SK-N-DZ (cell line): ENCODE results near the gene CHMP2B. TPM values are rescaled to one million over a fixed set of nuclear protein-coding genes. Genes with fewer than 3 reads are reported as not detected.

Experiments
- DNase-seq: peaks from one replicate; pipeline ENCODE4 v3.0.0-alpha.2; 2015; ENCODE audit warnings: low spot score
- polyA plus RNA-seq, 2 experiments: library from polyadenylated mRNA; depleted of rRNA; stranded (reverse); fragments of >200 nt; gene quantifications; 2 replicates each; pipeline ENCODE4 v1.2.3, GENCODE V29; 2014

Gene CHMP2B, protein sequence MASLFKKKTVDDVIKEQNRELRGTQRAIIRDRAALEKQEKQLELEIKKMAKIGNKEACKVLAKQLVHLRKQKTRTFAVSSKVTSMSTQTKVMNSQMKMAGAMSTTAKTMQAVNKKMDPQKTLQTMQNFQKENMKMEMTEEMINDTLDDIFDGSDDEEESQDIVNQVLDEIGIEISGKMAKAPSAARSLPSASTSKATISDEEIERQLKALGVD
- 16.2 and 17.4 TPM in 2 replicates for polyA plus RNA-seq (2014; cell fraction: cytosol; rRNA removed)
- 11.6 and 16.5 TPM in 2 replicates for polyA plus RNA-seq (2014; cell fraction: nucleus; rRNA removed)

GRCh38 chr3:87227104-87227834 lies at the start of gene CHMP2B:
Gene CHMP2B, plus strand, starts transcription at chr3:87227309. Its CDS starts 214 bp downstream, at chr3:87227523.
- peak; percentile 87 for DNase-seq

GRCh38 chr3:87179642-87180041 lies 47.5 kb upstream of the CHMP2B start:
- no peak for DNase-seq

DNA sequence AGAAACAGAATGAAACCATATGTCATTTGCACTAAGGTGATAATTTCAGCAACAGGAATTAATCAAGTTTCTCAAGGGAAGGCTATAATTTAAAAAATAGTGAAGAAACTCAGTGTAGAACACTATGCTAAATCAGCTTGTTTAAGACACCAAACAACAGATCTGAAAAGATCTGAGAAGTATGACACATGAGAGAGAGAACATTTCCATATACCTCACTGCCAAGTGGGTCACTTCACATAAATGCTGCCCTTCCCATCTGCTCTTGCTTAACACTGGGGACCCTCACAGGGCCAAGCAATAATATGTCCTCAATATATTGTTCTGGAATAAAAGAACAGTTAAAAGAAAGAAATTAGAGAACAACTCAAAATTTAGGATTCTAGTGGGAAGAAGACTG lies 45.6 kb upstream of the CHMP2B start:
- DNase-seq: no peak

- DNase-seq: no peak
These were observed 45.1 kb upstream of the CHMP2B start for GRCh38 chr3:87182023-87182422.

- no peak for DNase-seq
These were observed 40.4 kb upstream of the CHMP2B start for GRCh38 chr3:87186608-87187159.

GRCh38 chr3:87191175-87191574 lies 35.9 kb upstream of the CHMP2B start:
- no peak for DNase-seq

DNA sequence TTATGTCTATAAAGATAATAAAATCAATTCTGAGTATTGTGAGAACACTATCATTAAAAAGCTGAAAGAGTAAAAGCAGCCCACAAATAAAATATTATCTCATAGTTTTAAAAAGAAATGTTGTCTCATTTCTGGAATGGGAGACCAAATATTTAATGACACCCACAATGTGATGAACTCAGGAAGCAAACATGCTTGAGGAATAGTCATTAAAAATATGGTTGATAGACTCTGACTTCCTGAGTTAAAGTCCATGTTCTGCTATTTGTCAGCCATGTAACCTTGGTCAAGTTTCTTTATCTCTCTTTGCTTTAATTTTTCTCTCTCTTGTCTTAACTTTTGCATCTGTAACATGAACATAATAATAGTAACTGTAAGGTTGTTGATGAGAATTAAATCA lies 35.5 kb upstream of the CHMP2B start:
- no peak for DNase-seq

GRCh38 chr3:87196879-87197278 lies 30.2 kb upstream of the CHMP2B start:
- no peak for DNase-seq

DNA sequence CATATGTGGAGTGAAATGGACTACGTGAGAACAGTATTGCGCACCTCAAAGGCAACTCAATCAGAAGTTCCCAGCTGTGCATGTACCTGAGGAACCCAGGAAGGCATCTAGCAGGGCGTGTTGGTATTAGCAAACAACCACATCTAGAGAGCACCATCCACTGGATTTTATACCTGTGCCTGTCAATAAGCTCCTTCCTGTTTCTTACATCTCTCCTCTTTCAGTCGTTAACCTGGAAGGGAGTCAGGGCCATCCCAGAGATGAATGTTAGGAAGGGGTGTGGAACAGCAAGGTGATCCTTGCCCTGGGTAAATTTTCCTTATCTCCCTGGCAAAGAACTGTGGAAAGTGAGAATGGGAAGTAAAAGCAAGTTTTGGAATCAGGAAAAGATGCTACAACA lies 29.6 kb upstream of the CHMP2B start:
- DNase-seq: no peak

DNA sequence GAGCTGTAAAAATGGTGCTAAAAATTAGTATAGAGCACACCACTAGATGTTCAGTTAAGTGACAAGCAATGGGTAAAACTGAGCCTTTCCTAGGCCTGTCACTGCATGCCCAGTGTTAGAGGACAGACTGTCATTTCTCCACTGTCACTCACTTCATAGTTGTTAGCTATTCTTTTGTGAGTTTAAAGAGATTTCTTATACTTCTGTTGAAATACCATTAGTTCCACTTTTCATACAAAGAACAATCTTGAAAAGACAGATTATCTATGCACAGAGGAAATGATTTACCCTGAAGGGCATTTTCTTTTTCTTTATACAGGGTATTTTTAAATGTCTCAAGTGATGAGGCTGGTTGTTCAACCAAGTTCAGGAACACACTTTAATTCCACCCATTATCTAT lies 28.3 kb upstream of the CHMP2B start:
- no peak for DNase-seq

DNA sequence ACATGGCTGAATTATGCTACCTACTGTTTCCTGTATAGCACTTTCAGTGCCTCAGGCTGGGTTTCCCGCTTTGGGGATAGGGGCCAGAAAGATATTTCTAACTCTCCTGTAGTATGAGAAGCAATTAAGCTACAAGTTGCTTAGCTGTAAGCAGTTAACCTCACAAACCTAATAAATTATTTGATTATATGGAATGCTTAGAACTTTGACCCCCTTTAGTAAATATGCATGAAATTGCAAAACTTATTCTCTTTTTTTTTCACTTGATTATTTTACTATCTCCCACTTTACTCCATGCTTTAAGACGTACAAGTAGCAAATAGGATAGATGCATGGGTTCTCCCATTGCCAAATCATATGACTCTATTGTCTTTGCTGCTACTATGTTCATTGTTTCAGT lies 27.5 kb upstream of the CHMP2B start:
- DNase-seq: no peak

DNA sequence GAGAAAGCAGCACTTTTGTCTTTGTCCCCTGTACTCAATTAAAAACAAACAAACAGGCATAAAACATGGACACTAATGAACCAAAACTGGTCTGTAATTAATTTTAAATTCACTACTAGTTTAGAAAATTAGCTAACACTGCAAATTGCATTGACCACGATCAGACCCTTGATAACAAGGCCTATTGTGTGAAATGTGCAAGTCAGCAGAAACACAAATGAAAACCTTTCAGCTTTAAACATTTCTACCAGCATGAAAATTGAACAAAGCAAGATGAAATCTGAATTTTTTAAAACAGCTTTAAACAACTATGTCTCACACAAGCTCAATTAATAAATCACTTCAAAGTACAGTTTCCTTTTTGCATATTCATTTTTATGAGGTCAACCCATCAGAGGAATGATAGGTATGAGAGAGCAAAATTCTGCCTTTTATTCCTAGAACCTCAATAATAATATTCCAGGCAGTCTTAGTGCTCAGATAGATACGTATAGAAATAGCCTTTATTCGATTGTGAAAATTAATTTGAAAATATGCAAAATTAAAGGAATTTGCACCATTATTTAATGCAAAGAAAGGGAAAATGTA lies 27.0 kb upstream of the CHMP2B start:
- no peak for DNase-seq

DNA sequence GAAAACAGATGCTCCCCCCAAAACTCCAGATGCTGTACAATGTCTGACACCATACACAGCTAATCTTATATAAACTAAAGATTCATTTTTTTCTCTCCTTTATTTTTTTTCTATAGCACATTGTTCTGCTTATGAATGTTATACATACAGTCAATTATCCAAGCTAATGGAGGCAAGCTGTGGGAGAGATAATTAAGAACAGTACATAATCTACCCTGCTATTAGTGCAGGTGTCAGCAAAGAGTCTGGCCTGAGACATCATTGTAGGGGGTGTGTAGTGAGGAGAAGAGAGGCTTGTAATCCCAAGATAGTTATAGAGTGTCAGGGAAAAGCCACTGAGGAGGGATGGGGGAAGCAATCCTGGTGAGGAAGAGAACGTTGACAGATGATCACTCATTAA lies 25.4 kb upstream of the CHMP2B start:
- no peak for DNase-seq

DNA sequence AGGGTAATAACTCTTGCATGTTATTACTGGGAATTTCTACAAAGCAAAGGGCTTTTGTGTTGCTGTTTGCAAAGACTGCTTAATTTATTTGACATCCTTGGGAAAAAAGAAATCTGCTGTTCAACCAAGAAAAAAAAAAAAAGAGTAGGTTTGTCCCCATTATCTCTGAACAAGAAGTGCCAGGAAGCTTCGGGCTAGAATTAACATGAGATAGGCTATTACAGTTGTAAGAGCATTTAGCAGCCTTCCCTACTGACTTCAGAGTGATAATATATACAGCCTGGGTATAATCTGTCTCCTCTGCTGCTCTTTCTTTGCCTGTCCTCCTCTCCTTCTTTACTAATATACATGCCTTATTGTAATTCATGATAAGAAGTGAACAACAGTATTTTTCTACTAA lies 23.3 kb upstream of the CHMP2B start:
- DNase-seq: no peak

- DNase-seq: no peak
These were observed 21.0 kb upstream of the CHMP2B start for GRCh38 chr3:87206070-87206469.

- no peak for DNase-seq
These were observed 20.5 kb upstream of the CHMP2B start for GRCh38 chr3:87206635-87207034.

GRCh38 chr3:87207460-87207859 lies 19.6 kb upstream of the CHMP2B start:
- DNase-seq: no peak

- DNase-seq: no peak
These were observed 18.0 kb upstream of the CHMP2B start for GRCh38 chr3:87209111-87209510.

DNA sequence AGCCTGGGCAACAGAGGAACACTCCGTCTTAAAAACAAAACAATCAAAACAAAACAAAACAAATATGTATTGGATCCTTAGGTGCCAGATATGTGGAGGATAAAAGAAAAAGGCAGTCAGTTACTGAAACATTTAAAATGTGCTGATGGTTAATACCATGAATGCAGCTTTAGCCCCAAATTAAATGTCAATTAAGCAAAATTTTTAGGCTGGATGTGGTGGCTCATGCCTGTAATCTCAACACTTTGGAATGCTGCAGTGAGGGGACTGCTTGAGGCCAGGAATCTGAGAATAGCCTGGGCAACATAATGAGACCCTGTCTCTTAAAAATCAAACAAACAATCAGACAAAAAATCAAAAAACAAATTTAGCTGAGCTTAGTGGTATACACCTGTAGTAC lies 8.5 kb upstream of the CHMP2B start:
- no peak for DNase-seq

- no peak for DNase-seq
These were observed 7.5 kb upstream of the CHMP2B start for GRCh38 chr3:87219611-87220010.

GRCh38 chr3:87225659-87226058 lies 1.4 kb upstream of the CHMP2B start:
- no peak for DNase-seq

- DNase-seq: no peak
These were observed 681 bp downstream of the CHMP2B start for GRCh38 chr3:87227835-87228144.

DNA sequence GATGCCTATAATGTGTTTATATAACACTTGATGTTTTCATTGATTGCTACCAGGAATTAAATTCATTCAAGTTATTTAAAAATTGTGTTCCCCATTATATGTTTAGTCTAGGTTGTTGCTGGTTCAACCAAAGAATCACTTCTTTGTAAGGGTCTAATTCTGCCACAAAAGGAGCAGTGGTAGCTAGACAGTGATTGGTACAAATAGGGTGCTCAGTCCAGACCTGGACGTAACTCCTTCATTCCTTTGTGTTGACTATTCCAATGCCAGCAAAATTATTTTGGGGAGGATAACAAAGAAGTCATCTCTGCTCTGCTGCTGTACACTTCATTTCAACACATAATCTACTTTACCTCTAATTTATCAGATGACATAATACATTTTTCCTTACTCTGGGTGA lies 1.2 kb downstream of the CHMP2B start:
- no peak for DNase-seq
